Astrocyte of the cerebellum (primary cell): ENCODE data around the gene ATG9B.

Experiments used
- DNase-seq: peaks from one replicate; pipeline ENCODE4 v3.0.0-alpha.2; 2011; ENCODE audit warnings: low read depth
- H3K4me3 ChIP-seq: 2 replicates; pipeline ENCODE4 v1.5.1; 2011; ENCODE audit warnings: mild to moderate bottlenecking, low read depth, low read length, moderate library complexity
- in situ Hi-C: cut with HindIII; loops from 2 replicates; pipeline ENCODE4 v1.10.0; 2017; ENCODE audit warnings: low sequenced_read_pairs
- TF ChIP-seq, protein P1 (sequence below): IDR thresholded peaks from 2 replicates; pipeline ENCODE4 v1.5.1; 2012; ENCODE audit warnings: low read length, low read depth, moderate library complexity, mild to moderate bottlenecking; ENCODE audit errors: missing control alignments

The ATG9B gene

GRCh38 chr7:150994838-150995510 is 29.3 kb downstream of the ATG9B start:
- DNase-seq: no peak
- in situ Hi-C loops: no loop called here
- TF ChIP-seq, protein P1, sequence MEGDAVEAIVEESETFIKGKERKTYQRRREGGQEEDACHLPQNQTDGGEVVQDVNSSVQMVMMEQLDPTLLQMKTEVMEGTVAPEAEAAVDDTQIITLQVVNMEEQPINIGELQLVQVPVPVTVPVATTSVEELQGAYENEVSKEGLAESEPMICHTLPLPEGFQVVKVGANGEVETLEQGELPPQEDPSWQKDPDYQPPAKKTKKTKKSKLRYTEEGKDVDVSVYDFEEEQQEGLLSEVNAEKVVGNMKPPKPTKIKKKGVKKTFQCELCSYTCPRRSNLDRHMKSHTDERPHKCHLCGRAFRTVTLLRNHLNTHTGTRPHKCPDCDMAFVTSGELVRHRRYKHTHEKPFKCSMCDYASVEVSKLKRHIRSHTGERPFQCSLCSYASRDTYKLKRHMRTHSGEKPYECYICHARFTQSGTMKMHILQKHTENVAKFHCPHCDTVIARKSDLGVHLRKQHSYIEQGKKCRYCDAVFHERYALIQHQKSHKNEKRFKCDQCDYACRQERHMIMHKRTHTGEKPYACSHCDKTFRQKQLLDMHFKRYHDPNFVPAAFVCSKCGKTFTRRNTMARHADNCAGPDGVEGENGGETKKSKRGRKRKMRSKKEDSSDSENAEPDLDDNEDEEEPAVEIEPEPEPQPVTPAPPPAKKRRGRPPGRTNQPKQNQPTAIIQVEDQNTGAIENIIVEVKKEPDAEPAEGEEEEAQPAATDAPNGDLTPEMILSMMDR: no peak
- H3K4me3 ChIP-seq: no peak overlapping the region

GRCh38 chr7:150994141-150994837 is 30.0 kb downstream of the ATG9B start:
- no peak for DNase-seq
- in situ Hi-C loops: no loop called here

DNA sequence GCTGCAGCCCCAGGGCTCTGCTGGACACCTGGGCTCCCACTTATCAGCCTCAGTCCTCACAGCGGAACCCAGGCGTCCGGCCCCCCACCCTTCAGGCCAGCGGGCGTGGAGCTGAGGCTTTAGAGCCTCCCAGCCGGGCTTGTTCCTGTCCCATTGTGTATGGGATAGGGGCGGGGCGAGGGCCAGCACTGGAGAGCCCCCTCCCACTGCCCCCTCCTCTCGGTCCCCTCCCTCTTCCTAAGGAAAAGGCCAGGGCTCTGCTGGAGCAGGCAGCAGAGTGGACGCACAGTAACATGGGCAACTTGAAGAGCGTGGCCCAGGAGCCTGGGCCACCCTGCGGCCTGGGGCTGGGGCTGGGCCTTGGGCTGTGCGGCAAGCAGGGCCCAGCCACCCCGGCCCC is 30.8 kb downstream of the ATG9B start:
- TF ChIP-seq, protein P1: no peak
- no peak overlapping the region for H3K4me3 ChIP-seq
- DNase-seq: no peak
- in situ Hi-C loops: no loop called here

More at GRCh38 chr7:150994141-150994837, 30.0 kb downstream of the ATG9B start:
- H3K4me3 ChIP-seq: no peak overlapping the region
- TF ChIP-seq, protein P1: no peak

- in situ Hi-C loops: no loop called here
- H3K4me3 ChIP-seq: no peak overlapping the region
- no peak for DNase-seq
- TF ChIP-seq, protein P1: no peak
Observed at GRCh38 chr7:150992833-150993302, 31.4 kb downstream of the ATG9B start.

DNA sequence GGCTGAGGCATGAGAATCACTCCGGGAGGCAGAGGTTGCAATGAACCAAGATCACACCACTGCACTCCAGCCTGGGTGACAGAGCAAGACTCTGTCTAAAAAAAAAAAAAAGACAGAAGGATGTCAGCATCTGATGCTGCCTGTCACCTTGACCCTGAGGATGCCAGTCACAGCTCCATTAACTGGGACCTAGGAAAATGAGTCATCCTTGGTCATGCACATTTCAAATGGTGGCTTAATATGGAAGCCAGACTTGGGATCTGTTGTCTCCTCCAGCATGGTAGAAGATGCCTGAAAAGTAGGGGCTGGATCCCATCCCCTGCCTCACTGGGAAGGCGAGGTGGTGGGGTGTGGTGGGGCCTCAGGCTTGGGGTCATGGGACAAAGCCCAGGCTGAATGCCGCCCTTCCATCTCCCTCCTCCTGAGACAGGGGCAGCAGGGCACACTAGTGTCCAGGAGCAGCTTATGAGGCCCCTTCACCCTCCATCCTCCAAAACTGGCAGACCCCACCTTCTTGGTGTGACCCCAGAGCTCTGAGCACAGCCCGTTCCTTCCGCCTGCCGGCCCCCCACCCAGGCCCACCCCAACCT is 32.1 kb downstream of the ATG9B start:
- H3K4me3 ChIP-seq: no peak overlapping the region
- TF ChIP-seq, protein P1: no peak
- in situ Hi-C loops: no loop called here
- DNase-seq: no peak

DNA sequence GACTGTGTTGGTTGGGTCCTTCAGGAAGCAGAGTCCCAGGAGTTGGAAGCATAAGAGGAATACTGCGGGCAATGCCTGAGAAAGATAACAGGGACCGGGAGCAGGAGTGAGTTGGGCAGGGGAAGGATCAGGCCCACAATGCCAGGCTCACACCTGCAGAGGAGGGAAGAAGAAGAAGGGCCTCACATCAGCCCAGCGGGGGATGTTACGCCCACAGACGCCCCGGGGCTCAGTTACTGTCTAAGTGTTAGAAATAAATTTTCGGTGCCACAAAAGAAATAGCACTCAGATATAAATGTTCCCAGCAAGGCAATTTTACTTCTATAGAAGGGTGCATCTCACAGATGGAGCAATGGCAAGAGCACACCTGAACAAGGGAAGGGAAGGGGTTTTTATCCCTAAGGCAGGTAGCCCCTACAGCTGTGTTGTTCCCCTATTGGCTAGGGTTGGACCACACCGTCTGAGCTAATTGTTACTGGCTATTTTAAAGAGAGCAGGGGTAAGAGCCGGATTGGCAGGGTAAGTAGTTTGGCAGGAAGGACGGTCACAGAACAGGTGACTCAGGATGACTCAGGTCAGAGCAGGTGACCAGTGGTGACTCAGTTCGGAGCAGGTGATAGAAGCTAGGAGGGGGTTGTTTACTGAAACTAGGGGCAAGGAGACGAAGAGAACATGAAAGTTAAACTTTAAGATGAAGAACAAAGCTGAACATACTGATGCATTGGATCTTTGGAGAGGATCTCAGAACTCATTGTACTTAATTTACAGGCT is 33.7 kb downstream of the ATG9B start, which contains the start of gene NOS3:
Gene NOS3, plus strand, starts transcription at position 602 of the 771 bp plus-strand sequence. CDS start 2,787 bp downstream, outside the sequence.
- no peak within 1 kb of the TSS for H3K4me3 ChIP-seq
- TF ChIP-seq, protein P1: no peak
- DNase-seq: no peak
- in situ Hi-C loops: no loop called here
